ES-I3 (cell line): ENCODE data around the gene PDZK1.
"Not testable (repeated sequence)": the region's sequence is repeated elsewhere in the genome, so short reads cannot be mapped to it uniquely, and the experiment has no call there.

Experiments
- H3K36me3 ChIP-seq: 2 replicates; pipeline ENCODE4 v1.6.1; 2013; ENCODE audit warnings: mild to moderate bottlenecking, low read length, control low read depth, moderate library complexity; ENCODE audit not compliant: insufficient read depth
- H3K4me1 ChIP-seq: 2 replicates; pipeline ENCODE4 v1.6.1; 2013; ENCODE audit warnings: mild to moderate bottlenecking, control low read depth, low read length; ENCODE audit not compliant: insufficient read depth
- H3K9ac ChIP-seq: 2 replicates; pipeline ENCODE4 v1.6.1; 2013; ENCODE audit warnings: low read depth, mild to moderate bottlenecking, low read length, moderate library complexity
- H3K9me3 ChIP-seq: 2 replicates; pipeline ENCODE4 v1.6.1; 2013; ENCODE audit warnings: mild to moderate bottlenecking, low read length, moderate library complexity; ENCODE audit not compliant: control insufficient read depth, insufficient read depth

Gene PDZK1

DNA sequence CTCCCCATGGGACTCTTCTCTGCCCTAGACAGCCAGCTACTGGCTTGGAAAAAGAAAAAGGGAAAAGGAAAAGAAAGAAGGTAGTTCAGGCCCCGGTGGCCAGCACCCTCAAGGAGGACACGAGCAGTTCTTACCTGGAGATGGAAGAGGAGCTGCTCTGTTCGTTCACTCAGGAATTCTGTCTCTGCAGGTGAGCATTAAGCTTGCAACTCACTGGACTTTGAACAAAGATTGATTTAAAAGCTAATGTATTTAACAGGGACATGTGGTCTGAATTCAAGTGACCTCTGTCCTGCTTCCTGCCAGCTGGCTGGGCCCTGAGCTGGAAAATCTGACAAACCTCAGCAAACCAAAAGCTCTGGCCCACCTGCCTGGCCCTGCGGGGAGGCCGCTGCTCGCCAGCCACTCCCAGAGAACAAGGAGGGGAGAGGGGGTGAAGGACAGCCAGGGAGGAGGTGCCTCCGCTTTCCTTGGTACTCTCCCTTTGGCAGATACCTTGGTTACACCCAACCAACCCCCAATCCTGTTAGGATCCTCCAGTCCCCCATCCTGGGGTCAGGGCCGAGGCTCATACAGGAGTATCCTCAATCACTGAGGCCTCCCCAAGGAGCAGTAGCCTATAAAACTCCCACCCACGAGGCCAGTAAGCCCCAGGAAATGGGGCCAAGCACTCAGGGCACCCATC is at the start of gene PDZK1:
Gene PDZK1, minus strand, starts transcription at position 186 of the 685 bp plus-strand sequence. CDS start 19,347 bp downstream, outside the sequence.
- Histone ChIP-seq H3K4me1 (peaks cover 4% of the 10 kb centered on the region; the same call in 1 of the 2 replicates), H3K9me3 (no peaks in the 10 kb centered on the region), H3K36me3 (no peaks in the 10 kb centered on the region), H3K9ac (no peak within 1 kb of the TSS)

- Histone ChIP-seq H3K9ac (no peak overlapping the region), H3K9me3 (no peaks in the 10 kb centered on the region), H3K4me1 (no peaks in the 10 kb centered on the region), H3K36me3 (peaks cover 6% of the 10 kb centered on the region; the same call in 1 of the 2 replicates)
Measured at GRCh38 chr1:145751491-145752037, 44.4 kb upstream of the PDZK1 start.

GRCh38 chr1:145750426-145750825 is 43.3 kb upstream of the PDZK1 start:
- Histone ChIP-seq H3K9me3 (no peaks in the 10 kb centered on the region), H3K9ac (no peak overlapping the region)

DNA sequence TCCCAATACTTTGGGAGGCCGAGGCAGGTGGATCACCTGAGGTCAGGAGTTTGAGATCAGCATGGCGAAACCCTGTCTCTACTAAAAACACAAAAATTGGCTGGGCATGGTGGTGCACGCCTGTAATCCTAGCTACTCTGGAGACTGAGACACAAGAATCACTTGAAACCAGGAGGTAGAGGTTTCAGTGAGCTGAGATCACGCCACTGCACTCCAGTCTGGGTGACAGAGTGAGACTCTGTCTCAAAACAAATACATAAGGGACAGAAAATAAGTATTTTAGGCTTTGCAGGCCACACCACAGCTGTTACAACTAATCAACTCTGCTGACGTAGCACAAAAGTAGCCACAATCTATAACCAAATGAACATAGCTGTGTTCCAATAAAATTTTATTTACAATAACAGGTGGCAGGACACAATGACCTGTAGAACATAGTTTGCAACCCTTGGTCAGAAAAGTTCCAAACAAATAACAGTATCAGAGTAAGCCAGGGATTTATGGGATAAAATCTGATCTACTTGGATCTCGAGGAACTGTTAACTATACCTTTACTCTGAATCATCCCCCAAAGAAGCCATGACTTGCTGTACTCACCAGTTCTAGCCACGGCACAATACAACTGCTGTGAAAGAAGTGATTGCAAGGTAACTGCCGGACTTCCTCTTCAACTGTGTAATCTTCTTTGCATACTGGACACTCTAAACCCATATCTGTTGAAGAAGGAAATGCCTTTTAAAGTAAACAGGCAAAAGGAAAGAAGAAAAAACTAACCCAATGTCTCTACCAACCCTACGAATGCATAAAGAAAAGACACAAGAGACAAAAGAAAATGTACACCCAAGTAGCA is 40.5 kb upstream of the PDZK1 start:
- peaks cover 10% of the 10 kb centered on the region for H3K36me3 ChIP-seq
- no peaks in the 10 kb centered on the region for H3K4me1 ChIP-seq
- H3K9ac ChIP-seq: no peak overlapping the region
- H3K9me3 ChIP-seq: no peaks in the 10 kb centered on the region

More at GRCh38 chr1:145750426-145750825, 43.3 kb upstream of the PDZK1 start:
- H3K36me3 ChIP-seq: peaks cover 6% of the 10 kb centered on the region; the same call in 1 of the 2 replicates
- no peaks in the 10 kb centered on the region for H3K4me1 ChIP-seq

DNA sequence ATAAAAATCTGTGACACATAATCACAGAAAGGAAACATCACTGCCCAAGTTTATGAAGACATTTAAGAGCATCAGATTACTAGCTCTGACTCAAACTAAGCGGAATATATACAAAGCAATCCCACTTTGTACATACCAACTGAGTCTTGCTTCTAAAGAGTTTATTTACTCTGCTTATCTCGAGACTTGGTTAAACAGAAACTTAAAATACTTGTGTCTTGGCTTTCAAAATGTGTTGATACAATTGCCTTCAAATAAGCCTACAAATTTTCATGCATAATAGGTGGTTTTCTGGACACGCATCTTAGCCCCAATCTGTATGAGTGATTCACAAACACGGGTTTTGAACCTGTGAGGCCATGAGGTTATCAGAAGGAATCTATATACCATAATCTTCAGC is 33.1 kb upstream of the PDZK1 start:
- H3K36me3 ChIP-seq: peaks cover 4% of the 10 kb centered on the region; the same call in 1 of the 2 replicates
- H3K9ac ChIP-seq: no peak overlapping the region
- H3K4me1 ChIP-seq: no peaks in the 10 kb centered on the region
- no peaks in the 10 kb centered on the region for H3K9me3 ChIP-seq

DNA sequence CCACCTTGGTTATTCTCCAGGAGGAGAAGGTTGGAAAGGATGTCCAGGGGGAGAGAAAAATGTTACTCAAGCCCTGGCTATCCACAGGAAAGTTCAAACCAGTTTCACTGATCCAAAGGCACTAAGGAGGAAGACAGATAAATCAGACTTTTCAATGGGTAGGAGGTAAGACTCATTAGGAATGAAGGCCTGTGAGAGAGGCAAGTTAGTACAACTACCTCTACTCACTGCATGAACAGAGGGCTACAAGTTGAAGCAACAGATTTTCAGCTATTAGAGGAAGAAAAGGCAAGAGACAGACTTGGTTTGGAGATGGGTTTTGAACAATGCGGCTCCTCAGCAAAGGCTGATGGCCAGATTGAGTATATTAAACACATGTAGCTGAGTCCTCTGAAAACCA is 29.0 kb upstream of the PDZK1 start:
- Histone ChIP-seq H3K36me3 (no peaks in the 10 kb centered on the region), H3K4me1 (peaks cover 9% of the 10 kb centered on the region; the same call in 1 of the 2 replicates), H3K9ac (no peak overlapping the region), H3K9me3 (no peaks in the 10 kb centered on the region)

- Histone ChIP-seq H3K9ac (no peak overlapping the region), H3K9me3 (no peaks in the 10 kb centered on the region), H3K4me1 (peaks cover 21% of the 10 kb centered on the region), H3K36me3 (no peaks in the 10 kb centered on the region)
Measured at GRCh38 chr1:145730900-145731299, 23.7 kb upstream of the PDZK1 start.

- Histone ChIP-seq H3K36me3 (no peaks in the 10 kb centered on the region), H3K9ac (no peak overlapping the region), H3K4me1 (peaks cover 21% of the 10 kb centered on the region), H3K9me3 (no peaks in the 10 kb centered on the region)
Measured at GRCh38 chr1:145730467-145730866, 23.3 kb upstream of the PDZK1 start.

GRCh38 chr1:145729666-145730436 is 22.7 kb upstream of the PDZK1 start:
- H3K9me3 ChIP-seq: no peaks in the 10 kb centered on the region
- H3K36me3 ChIP-seq: no peaks in the 10 kb centered on the region
- no peak overlapping the region for H3K9ac ChIP-seq
- H3K4me1 ChIP-seq: peaks cover 21% of the 10 kb centered on the region

- Histone ChIP-seq H3K9ac (no peak overlapping the region), H3K9me3 (no peaks in the 10 kb centered on the region)
Measured at GRCh38 chr1:145729196-145729595, 22.0 kb upstream of the PDZK1 start.

DNA sequence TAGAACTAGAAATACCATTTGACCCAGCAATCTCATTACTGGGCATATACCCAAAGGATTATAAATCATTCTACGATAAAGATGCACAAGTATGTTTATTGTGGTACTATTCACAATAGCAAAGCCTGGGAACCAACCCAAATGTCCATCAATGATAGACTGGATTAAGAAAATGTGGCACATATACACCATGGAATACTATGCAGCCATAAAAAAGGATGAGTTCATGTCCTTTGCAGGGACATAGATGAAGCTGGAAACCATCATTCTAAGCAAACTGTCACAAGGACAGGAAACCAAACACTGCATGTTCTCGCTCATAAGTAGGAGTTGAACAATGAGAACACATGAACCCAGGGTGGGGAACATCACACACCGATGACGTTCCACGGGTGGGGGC is 19.0 kb upstream of the PDZK1 start:
- H3K36me3 ChIP-seq, H3K9me3 ChIP-seq, H3K9ac ChIP-seq: not testable (repeated sequence)
- H3K4me1 ChIP-seq: peaks cover 12% of the 10 kb centered on the region

More at GRCh38 chr1:145729196-145729595, 22.0 kb upstream of the PDZK1 start:
- H3K36me3 ChIP-seq: no peaks in the 10 kb centered on the region
- H3K4me1 ChIP-seq: peaks cover 19% of the 10 kb centered on the region

DNA sequence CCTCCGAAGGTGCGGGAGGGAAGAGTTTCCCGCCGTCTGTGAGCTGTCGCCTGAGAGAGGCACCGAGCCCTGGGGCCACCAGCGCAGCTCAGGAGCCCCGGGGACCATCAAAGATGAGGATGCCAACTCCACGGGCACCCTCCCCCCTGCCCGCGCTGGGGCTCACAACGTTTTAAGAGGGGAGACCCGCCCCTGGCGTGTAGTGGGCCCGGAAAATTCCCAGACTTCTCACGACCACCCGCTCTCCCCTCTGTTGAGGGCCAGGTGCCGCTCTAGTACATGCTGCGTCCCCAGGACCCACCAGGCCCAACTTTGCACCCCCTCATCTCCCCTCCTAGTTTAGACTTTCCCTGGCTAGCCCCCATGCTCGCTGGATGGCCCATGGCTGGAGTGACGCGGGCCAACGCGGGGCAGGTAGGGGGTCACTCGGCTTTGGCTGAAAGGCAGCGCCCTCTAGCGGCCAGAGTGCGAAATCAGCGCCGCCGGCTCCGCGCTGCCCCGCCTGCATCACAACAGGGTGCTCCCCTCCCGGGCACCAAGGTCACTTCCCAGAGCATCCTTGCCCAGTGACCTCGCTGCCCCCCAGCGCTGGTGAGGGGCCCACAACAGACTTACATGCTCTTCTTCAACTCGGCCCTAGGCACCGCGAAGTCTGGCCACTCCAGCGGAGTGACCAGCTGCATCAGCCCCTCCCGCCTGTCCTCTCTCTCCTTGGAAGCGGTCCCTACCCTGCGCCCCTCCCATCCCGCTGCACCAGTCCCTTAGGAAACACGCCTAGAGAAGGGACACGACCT is 13.9 kb upstream of the PDZK1 start:
- Histone ChIP-seq H3K4me1 (peaks cover 6% of the 10 kb centered on the region; the same call in 1 of the 2 replicates), H3K36me3 (no peaks in the 10 kb centered on the region), H3K9me3 (no peaks in the 10 kb centered on the region), H3K9ac (peak overlapping the region; percentile 37; the same call in 1 of the 2 replicates)

GRCh38 chr1:145720556-145720877 is 13.3 kb upstream of the PDZK1 start:
- peaks cover 6% of the 10 kb centered on the region; the same call in 1 of the 2 replicates for H3K4me1 ChIP-seq
- H3K9ac ChIP-seq: peak overlapping the region; percentile 37; the same call in 1 of the 2 replicates
- no peaks in the 10 kb centered on the region for H3K36me3 ChIP-seq
- H3K9me3 ChIP-seq: no peaks in the 10 kb centered on the region
